ENCODE measurements around the gene AMY1B.
"Not testable (repeated sequence)": the region's sequence is repeated elsewhere in the genome, so short reads cannot be mapped to it uniquely, and the experiment has no call there.

AMY1B gene

DNA sequence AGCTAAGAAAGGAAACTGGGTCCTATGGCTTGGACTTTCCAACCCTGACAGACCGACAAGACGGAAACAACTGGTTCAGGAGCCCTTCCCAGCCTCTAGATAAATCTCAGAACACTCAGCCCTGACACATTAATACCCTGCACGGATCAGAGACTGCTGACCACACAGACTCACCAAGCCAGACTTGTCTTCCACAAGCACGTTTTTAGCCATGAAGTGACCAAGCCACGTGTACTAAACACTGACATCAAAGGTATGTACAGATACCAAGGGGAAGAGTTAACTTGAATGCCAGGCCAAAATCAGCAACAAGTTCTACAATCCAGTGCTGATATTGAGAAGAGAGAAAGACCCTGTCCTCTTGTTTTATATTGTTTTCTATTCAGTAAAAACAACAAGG lies at the start of gene AMY1B:
AMY1B (minus strand) TSS at position 101 of the 400 bp plus-strand sequence. CDS start 571 bp downstream, outside the sequence.
- DNase-seq, result not testable (repeated sequence)

DNA sequence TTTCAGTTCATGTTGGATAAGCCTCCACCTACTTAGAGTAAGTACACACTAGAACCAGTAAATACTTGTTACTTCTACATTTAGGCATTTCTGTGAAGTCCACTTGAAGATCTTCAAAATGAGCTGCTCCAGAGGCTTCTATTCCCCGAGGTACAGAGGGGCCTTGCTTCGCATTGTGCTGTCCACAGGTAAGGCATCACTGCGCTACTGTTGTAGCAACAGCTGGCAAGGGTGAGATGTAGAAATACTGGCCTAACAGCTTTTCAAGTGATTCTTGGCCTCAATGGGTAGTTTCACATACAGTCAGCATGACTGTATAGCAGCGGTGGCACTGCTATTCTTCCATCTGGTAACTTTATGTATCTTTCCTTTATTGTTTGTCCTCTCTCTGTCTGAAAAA lies 49.0 kb upstream of the AMY1B start:
- DNase-seq, result not testable (repeated sequence)

- DNase-seq, result not testable (repeated sequence)
Observed at GRCh38 chr1:103744449-103744848, 48.4 kb upstream of the AMY1B start.

DNA sequence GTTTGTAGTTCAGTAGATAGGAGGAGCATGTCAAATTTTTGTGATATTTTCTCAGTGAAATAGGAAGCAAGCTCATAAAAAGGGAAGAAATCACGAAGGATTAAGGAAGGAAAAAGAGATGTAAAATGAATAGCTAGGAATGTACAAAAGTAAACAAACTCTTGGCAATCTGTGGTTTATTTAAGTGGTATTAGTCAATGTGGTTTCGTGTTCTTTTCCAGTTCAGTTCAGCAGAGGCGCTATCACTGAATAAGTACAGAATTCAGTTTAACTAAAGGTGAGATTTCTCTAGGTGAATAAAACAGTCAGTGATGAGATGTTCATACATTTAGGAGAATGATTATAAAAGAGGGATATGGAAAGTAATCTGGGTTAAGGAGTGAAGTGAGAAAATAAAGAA lies 42.0 kb upstream of the AMY1B start:
- not testable (repeated sequence) for DNase-seq

GRCh38 chr1:103735334-103735733 lies 39.3 kb upstream of the AMY1B start:
- DNase-seq, result not testable (repeated sequence)

GRCh38 chr1:103721473-103721872 lies 25.5 kb upstream of the AMY1B start:
- DNase-seq, result not testable (repeated sequence)

DNA sequence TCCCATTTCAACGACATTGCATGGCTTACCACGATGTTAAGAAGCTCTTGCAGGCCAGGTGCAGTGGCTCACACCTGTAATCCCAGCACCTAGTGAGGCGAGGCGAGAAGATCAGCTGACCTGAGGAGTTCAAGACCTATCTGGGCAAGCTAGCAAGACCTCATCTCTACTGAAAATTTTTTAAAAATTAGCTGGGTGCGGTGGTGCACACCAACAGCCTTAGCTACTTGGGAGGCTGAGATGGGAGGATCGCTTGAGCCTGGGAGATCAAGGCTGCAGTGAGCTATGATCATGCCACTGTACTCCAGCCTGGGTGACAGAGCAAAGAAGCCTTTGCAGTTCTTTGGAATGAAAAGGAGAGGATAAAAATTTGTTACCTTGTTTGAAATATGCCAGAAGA lies 21.4 kb upstream of the AMY1B start:
- DNase-seq, result not testable (repeated sequence)

GRCh38 chr1:103710381-103710780 lies 14.4 kb upstream of the AMY1B start:
- not testable (repeated sequence) for DNase-seq

DNA sequence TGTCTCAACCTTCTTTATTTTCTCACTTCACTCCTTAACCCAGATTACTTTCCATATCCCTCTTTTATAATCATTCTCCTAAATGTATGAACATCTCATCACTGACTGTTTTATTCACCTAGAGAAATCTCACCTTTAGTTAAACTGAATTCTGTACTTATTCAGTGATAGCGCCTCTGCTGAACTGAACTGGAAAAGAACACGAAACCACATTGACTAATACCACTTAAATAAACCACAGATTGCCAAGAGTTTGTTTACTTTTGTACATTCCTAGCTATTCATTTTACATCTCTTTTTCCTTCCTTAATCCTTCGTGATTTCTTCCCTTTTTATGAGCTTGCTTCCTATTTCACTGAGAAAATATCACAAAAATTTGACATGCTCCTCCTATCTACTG lies 11.7 kb upstream of the AMY1B start:
- DNase-seq, result not testable (repeated sequence)

DNA sequence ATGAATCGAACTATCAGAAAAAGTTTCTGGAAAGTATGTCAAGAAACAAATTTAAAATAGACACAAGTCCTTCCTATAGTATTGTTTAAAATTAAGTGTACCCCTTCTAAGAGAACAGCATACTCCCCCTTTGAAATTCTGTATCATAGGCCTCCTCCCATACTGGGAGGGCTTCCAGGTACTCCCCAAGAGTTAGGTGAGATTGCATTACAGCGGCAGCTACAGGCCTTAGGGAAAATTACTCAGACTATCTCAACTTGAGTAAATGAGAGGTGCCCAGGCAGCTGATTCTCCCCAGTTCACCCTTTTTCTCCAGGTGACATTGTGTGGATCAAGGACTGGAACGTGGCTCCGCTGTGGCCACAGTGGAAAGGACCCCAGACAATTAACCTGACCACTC lies 5.2 kb upstream of the AMY1B start:
- not testable (repeated sequence) for DNase-seq

DNA sequence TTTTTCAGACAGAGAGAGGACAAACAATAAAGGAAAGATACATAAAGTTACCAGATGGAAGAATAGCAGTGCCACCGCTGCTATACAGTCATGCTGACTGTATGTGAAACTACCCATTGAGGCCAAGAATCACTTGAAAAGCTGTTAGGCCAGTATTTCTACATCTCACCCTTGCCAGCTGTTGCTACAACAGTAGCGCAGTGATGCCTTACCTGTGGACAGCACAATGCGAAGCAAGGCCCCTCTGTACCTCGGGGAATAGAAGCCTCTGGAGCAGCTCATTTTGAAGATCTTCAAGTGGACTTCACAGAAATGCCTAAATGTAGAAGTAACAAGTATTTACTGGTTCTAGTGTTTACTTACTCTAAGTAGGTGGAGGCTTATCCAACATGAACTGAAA lies 4.7 kb upstream of the AMY1B start:
- not testable (repeated sequence) for DNase-seq

GRCh38 chr1:103697430-103697829 lies 1.4 kb upstream of the AMY1B start:
- not testable (repeated sequence) for DNase-seq

- DNase-seq, result not testable (repeated sequence)
Observed at GRCh38 chr1:103676335-103676734, 19.7 kb downstream of the AMY1B start.

DNA sequence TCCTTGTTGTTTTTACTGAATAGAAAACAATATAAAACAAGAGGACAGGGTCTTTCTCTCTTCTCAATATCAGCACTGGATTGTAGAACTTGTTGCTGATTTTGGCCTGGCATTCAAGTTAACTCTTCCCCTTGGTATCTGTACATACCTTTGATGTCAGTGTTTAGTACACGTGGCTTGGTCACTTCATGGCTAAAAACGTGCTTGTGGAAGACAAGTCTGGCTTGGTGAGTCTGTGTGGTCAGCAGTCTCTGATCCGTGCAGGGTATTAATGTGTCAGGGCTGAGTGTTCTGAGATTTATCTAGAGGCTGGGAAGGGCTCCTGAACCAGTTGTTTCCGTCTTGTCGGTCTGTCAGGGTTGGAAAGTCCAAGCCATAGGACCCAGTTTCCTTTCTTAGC lies 40.5 kb downstream of the AMY1B start, which contains the start of gene AMY1A:
AMY1A (plus strand) TSS at position 301 of the 400 bp plus-strand sequence. CDS start 571 bp downstream, outside the sequence.
- not testable (repeated sequence) for DNase-seq

DNA sequence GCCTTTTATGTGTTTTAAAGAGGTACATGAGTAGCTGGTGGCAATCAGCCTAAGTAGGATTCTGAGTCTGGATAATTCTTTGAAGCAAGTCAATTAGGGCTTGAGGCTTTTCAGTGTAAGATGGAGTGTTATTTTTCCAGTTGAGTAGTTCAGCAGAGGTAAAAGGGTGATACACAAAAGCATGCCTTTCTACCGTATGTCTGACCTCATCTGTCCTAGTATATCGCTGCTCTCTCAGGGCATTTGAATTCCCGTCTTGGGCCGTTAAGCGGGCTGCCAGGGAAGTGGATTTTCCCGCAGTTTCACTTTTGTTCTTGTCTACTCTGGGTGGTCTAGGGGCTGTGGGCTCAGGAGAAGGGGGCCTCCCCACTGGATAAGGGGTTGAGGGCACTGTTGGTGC lies 41.9 kb downstream of the AMY1B start:
- not testable (repeated sequence) for DNase-seq

DNA sequence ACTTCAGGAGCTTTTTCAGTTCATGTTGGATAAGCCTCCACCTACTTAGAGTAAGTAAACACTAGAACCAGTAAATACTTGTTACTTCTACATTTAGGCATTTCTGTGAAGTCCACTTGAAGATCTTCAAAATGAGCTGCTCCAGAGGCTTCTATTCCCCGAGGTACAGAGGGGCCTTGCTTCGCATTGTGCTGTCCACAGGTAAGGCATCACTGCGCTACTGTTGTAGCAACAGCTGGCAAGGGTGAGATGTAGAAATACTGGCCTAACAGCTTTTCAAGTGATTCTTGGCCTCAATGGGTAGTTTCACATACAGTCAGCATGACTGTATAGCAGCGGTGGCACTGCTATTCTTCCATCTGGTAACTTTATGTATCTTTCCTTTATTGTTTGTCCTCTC lies 45.1 kb downstream of the AMY1B start:
- DNase-seq, result not testable (repeated sequence)

GRCh38 chr1:103650305-103650704 lies 45.7 kb downstream of the AMY1B start:
- DNase-seq, result not testable (repeated sequence)

DNA sequence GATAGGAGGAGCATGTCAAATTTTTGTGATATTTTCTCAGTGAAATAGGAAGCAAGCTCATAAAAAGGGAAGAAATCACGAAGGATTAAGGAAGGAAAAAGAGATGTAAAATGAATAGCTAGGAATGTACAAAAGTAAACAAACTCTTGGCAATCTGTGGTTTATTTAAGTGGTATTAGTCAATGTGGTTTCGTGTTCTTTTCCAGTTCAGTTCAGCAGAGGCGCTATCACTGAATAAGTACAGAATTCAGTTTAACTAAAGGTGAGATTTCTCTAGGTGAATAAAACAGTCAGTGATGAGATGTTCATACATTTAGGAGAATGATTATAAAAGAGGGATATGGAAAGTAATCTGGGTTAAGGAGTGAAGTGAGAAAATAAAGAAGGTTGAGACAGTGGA lies 52.1 kb downstream of the AMY1B start:
- DNase-seq, result not testable (repeated sequence)

- DNase-seq, result not testable (repeated sequence)
Observed at GRCh38 chr1:103641194-103641593, 54.8 kb downstream of the AMY1B start.
